Gastrocnemius medialis (tissue), 4 donors: ENCODE measurements around the gene B3GNT2. TPM values are rescaled to one million over a fixed set of nuclear protein-coding genes. Genes with fewer than 3 reads are reported as not detected.

ENCODE experiments used
- ATAC-seq, 2 donors: fragments of 150-250 bp; one replicate each; pipeline ENCODE4 v1.9.1; 2016
- DNase-seq, 2 donors: peaks; one replicate each; pipeline ENCODE4 v3.0.0-alpha.2; 2019
- H3K27ac ChIP-seq, 4 donors: fragments of 200-600 bp; sonication (generic); 1 replicate in 1 of 4; 2 replicates in 3 of 4; pipeline ENCODE4 v1.5.1; 2016 to 2018; ENCODE audit warnings: mild to moderate bottlenecking in 2 of 4, moderate library complexity in 1 of 4
- H3K27me3 ChIP-seq, 3 donors: fragments of 200-600 bp; sonication (generic) in 2 of 3; 1 replicate in 1 of 3; 2 replicates in 2 of 3; pipeline versions ENCODE4 v1.5.1 to v1.6.0; 2016 to 2019; ENCODE audit warnings: mild to moderate bottlenecking in 1 of 3, moderate library complexity in 1 of 3
- H3K36me3 ChIP-seq, 2 donors: fragments of 200-600 bp; sonication (generic) in 1 of 2; one replicate each; pipeline ENCODE4 v1.5.1; 2017 to 2018
- H3K4me1 ChIP-seq, 2 donors: fragments of 200-600 bp; sonication (generic) in 1 of 2; one replicate each; pipeline ENCODE4 v1.5.1; 2016 to 2017; ENCODE audit warnings: mild to moderate bottlenecking in 2 of 2
- H3K4me3 ChIP-seq, 4 donors: fragments of 200-600 bp; sonication (generic) in 3 of 4; 1 replicate in 1 of 4; 2 replicates in 3 of 4; pipeline ENCODE4 v1.5.1; 2016 to 2019; ENCODE audit warnings: mild to moderate bottlenecking in 2 of 4
- H3K9me3 ChIP-seq, 3 donors: fragments of 200-600 bp; sonication (generic) in 2 of 3; 1 replicate in 1 of 3; 2 replicates in 2 of 3; pipeline ENCODE4 v1.5.1; 2016 to 2019
- POLR2A ChIP-seq, 2 donors: fragments of 450-650 bp; IDR thresholded peaks; one replicate each; pipeline ENCODE4 v1.6.1; 2017; ENCODE audit warnings: antibody characterized with exemption in 2 of 2, mild to moderate bottlenecking in 2 of 2, moderate library complexity in 2 of 2
- in situ Hi-C, 4 donors: fragments of 200-750 bp; cut with MboI; loops; one replicate each; pipeline versions ENCODE4 v1.15.0 to v1.8.0; 2017; ENCODE audit warnings: low sequenced_read_pairs in 4 of 4
- intact Hi-C: fragments of 100-400 bp; cut with DNase I; formaldehyde crosslinking; loops from one replicate; pipeline ENCODE4 v1.15.1; 2023; ENCODE audit warnings: low total_unique reads
- total RNA-seq, 4 donors: library from RNA; depleted of rRNA; stranded (reverse); fragments of >200 nt; gene quantifications; one replicate each; pipeline versions ENCODE4 v1.1.0 to v1.2.3, GENCODE V29; 2016
- TF ChIP-seq, protein P1 (sequence below), 5 experiments: fragments of 450-650 bp in 3 of 5; fragments of 200-600 bp in 2 of 5; sonication (generic) in 2 of 5; IDR thresholded peaks in 4 of 5; conservative IDR thresholded peaks in 1 of 5; 1 replicate in 4 of 5; 2 replicates in 1 of 5; pipeline ENCODE4 v1.5.1; 2016 to 2019; ENCODE audit warnings: antibody characterized with exemption in 5 of 5, mild to moderate bottlenecking in 3 of 5, moderate library complexity in 3 of 5

Gene B3GNT2
- total RNA-seq, 4 donors from 2014 or later = 3.6 to 4.8 (median 4.0) TPM

DNA sequence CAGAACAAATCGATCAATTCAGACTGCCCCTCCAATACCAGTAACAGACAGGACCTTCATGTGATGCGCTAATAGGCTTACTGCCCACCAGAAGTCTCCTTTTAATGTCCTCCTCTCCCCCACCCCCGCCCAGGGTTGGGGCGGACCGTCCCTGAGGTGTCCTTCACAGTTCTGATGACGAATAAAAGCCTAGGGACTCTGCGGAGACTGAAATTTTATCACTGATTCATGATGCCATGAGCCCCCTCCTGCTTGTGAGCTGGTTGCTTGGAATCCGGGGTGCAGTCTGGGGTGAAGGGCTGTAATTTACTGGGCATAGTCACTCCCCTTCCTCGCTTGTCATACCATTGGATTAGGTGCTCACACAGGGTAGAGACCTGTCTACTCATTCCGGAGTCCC is 42.3 kb downstream of the B3GNT2 start:
- no peak for TF ChIP-seq POLR2A (IDR thresholded peaks at IDR 0.05)
- H3K27me3 ChIP-seq = no peaks in the 10 kb centered on the region
- in situ Hi-C loops = no loop called here
- H3K27ac ChIP-seq = no peak overlapping the region
- DNase-seq (no peak), ATAC-seq (no peak)
- no peaks in the 10 kb centered on the region for H3K4me1 ChIP-seq
- H3K36me3 ChIP-seq = no peaks in the 10 kb centered on the region
- no peak overlapping the region for H3K4me3 ChIP-seq
- no peaks in the 10 kb centered on the region for H3K9me3 ChIP-seq
- intact Hi-C loops = no loop called here

DNA sequence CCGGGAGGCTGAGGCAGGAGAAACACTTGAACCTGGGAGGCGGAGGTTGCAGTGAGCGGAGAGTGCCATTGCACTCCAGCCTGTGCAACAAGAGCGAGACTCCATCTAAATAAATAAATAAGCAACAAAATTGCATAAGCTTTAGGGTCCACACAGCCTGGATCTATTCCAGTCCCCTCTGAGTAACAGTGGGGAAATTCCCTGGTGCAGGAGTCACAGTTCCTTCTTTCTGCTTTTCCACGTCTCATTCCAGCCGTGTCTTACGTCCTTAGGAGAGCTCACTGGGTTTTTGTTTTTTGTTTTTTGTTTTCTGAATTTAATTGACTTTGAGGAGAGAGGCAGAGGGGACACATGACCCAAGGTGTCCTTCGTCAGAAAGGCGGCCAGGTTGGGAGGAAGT is 44.6 kb downstream of the B3GNT2 start:
- Histone ChIP-seq H3K9me3 (no peaks in the 10 kb centered on the region), H3K27ac (no peak overlapping the region), H3K4me1 (no peaks in the 10 kb centered on the region), H3K4me3 (no peak overlapping the region), H3K36me3 (no peaks in the 10 kb centered on the region), H3K27me3 (no peaks in the 10 kb centered on the region)
- ATAC-seq = no peak
- TF ChIP-seq POLR2A (IDR thresholded peaks at IDR 0.05) = no peak
- TF ChIP-seq, protein P1, sequence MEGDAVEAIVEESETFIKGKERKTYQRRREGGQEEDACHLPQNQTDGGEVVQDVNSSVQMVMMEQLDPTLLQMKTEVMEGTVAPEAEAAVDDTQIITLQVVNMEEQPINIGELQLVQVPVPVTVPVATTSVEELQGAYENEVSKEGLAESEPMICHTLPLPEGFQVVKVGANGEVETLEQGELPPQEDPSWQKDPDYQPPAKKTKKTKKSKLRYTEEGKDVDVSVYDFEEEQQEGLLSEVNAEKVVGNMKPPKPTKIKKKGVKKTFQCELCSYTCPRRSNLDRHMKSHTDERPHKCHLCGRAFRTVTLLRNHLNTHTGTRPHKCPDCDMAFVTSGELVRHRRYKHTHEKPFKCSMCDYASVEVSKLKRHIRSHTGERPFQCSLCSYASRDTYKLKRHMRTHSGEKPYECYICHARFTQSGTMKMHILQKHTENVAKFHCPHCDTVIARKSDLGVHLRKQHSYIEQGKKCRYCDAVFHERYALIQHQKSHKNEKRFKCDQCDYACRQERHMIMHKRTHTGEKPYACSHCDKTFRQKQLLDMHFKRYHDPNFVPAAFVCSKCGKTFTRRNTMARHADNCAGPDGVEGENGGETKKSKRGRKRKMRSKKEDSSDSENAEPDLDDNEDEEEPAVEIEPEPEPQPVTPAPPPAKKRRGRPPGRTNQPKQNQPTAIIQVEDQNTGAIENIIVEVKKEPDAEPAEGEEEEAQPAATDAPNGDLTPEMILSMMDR (IDR thresholded peaks at IDR 0.05 in 4 of 5, conservative IDR thresholded peaks at IDR 0.05 in 1 of 5) = no peak
- intact Hi-C loops = no loop called here
- no peak for DNase-seq
- in situ Hi-C loops = no loop called here

DNA sequence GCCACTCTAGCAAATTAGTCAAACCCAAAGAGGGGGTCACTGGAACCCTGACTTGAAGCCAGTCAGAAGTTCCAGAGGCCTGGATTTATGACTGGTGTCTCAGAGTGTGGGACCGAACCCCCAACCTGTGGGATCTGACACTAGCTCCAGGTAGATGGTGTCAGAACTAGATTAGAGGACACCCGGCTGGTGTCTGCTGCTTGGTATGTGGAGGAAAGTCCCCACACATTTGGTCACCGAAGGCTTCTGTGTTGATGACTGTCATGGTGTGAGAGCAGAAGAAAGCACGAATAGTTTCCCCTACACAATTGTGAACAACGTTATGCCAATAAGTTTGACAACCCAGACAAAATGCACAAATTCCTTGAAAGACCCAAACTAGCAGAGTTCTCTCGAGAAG is 48.1 kb downstream of the B3GNT2 start:
- Histone ChIP-seq H3K36me3 (no peaks in the 10 kb centered on the region), H3K9me3 (no peaks in the 10 kb centered on the region), H3K4me3 (no peak overlapping the region), H3K4me1 (no peaks in the 10 kb centered on the region), H3K27ac (no peak overlapping the region), H3K27me3 (no peaks in the 10 kb centered on the region)
- TF ChIP-seq, protein P1 (IDR thresholded peaks at IDR 0.05 in 4 of 5, conservative IDR thresholded peaks at IDR 0.05 in 1 of 5) = no peak
- TF ChIP-seq POLR2A (IDR thresholded peaks at IDR 0.05) = no peak
- intact Hi-C loops (no loop called here), in situ Hi-C loops (no loop called here)
- DNase-seq (no peak), ATAC-seq (no peak)

DNA sequence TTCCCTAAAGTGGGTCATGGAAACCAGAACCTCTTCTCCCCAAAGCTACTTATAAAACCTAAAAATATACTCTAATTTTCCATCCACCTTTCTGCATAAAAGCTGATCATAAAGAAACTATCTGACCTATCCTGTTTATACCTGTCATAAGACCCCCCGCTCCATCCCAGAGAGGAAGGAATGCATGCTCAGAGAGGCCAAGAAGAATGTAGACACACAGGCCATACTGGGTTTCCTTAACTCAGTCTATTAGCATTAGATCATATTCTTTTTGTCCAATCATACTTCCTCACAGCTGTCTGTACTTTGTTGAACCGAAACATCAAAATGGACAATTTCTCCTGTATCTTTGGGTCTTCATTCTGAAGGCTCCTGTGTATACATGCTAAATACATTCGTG is 52.3 kb downstream of the B3GNT2 start:
- TF ChIP-seq POLR2A (IDR thresholded peaks at IDR 0.05) = no peak
- TF ChIP-seq, protein P1 (IDR thresholded peaks at IDR 0.05 in 4 of 5, conservative IDR thresholded peaks at IDR 0.05 in 1 of 5) = no peak
- H3K4me3 ChIP-seq = no peak overlapping the region
- no peak for DNase-seq
- intact Hi-C loops (no loop called here), in situ Hi-C loops (no loop called here)
- no peak overlapping the region for H3K27ac ChIP-seq
- H3K36me3 ChIP-seq = no peaks in the 10 kb centered on the region
- H3K4me1 ChIP-seq = no peaks in the 10 kb centered on the region
- no peaks in the 10 kb centered on the region for H3K27me3 ChIP-seq
- H3K9me3 ChIP-seq = no peaks in the 10 kb centered on the region
- ATAC-seq = no peak

DNA sequence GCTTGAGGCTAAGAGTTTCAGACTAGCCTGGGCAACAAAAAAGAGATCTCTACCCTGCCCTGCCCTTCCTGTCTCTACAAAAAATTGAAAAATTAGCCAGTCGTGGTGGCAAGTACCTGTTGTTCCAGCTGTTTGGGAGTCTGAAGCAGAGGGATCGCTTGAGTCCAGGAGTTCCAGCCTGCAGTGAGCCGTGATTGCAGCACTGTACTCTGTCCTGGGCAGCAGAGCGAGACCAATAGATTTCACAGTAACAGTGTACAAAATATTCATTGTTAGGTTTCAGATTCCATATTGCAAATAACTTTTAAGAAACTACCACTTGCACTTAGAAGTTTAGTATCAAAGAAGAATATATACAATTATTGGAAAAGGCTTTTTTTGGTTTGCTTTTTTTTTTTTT is 54.3 kb downstream of the B3GNT2 start:
- ATAC-seq = no peak
- no peak for DNase-seq
- Histone ChIP-seq H3K4me1 (no peaks in the 10 kb centered on the region), H3K27ac (no peak overlapping the region), H3K27me3 (no peaks in the 10 kb centered on the region), H3K4me3 (no peak overlapping the region), H3K36me3 (no peaks in the 10 kb centered on the region), H3K9me3 (no peaks in the 10 kb centered on the region)
- intact Hi-C loops = no loop called here
- in situ Hi-C loops = no loop called here
- TF ChIP-seq, protein P1 (IDR thresholded peaks at IDR 0.05 in 4 of 5, conservative IDR thresholded peaks at IDR 0.05 in 1 of 5) = no peak
- TF ChIP-seq POLR2A (IDR thresholded peaks at IDR 0.05) = no peak
